ENCODE measurements around the gene ATP13A4. TPM values are rescaled to one million over a fixed set of nuclear protein-coding genes. Genes with fewer than 3 reads are reported as not detected.

The ATP13A4 gene
- total and polyA plus RNA-seq, 2 of the 4 experiments (the other 2 are of a cell fraction) = under 0.01 TPM; not detected in 1

DNA sequence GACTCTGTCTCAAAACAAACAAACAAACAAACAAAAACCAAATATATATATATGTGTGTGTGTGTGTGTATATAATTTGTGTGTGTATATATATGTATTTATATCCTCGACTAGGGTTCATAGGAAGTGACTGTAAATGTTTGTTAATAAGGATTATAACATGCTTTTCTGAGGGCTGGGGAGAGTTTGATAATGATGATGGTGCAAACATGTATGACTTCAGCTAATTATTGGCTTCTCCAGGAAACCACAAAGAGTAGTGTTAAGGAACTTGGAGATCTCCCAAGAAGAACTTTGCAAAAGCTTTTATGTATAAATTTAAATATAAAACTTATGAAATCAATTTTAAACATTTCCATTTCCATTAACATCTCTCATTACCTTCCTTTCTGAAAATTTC is 34.4 kb upstream of the ATP13A4 start:
- no peak overlapping the region for H4K91ac ChIP-seq (ENCODE audit: insufficient read depth, low read depth, low read length)
- H3K56ac ChIP-seq (ENCODE audit: extremely low read depth, insufficient read depth, low read length) = no peak overlapping the region
- no peak overlapping the region for H3K4me2 ChIP-seq (ENCODE audit: low read depth, low read length)
- H2BK120ac ChIP-seq (ENCODE audit: low read depth, low read length) = no peak overlapping the region
- H3K4me3 ChIP-seq (ENCODE audit: insufficient read depth, low read depth, low read length) = no peak overlapping the region
- no peak for TF ChIP-seq MXI1 (IDR thresholded peaks at IDR 0.05; ENCODE audit: borderline replicate concordance, low read depth, low read length)
- TF ChIP-seq, protein P1, sequence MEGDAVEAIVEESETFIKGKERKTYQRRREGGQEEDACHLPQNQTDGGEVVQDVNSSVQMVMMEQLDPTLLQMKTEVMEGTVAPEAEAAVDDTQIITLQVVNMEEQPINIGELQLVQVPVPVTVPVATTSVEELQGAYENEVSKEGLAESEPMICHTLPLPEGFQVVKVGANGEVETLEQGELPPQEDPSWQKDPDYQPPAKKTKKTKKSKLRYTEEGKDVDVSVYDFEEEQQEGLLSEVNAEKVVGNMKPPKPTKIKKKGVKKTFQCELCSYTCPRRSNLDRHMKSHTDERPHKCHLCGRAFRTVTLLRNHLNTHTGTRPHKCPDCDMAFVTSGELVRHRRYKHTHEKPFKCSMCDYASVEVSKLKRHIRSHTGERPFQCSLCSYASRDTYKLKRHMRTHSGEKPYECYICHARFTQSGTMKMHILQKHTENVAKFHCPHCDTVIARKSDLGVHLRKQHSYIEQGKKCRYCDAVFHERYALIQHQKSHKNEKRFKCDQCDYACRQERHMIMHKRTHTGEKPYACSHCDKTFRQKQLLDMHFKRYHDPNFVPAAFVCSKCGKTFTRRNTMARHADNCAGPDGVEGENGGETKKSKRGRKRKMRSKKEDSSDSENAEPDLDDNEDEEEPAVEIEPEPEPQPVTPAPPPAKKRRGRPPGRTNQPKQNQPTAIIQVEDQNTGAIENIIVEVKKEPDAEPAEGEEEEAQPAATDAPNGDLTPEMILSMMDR (conservative IDR thresholded peaks at IDR 0.05; ENCODE audit: low read depth, low read length) = no peak
- TF ChIP-seq, protein P2, sequence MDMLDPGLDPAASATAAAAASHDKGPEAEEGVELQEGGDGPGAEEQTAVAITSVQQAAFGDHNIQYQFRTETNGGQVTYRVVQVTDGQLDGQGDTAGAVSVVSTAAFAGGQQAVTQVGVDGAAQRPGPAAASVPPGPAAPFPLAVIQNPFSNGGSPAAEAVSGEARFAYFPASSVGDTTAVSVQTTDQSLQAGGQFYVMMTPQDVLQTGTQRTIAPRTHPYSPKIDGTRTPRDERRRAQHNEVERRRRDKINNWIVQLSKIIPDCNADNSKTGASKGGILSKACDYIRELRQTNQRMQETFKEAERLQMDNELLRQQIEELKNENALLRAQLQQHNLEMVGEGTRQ (IDR thresholded peaks at IDR 0.05; ENCODE audit: low read depth, low read length) = no peak
- TF ChIP-seq MAZ (IDR thresholded peaks at IDR 0.05; ENCODE audit: borderline replicate concordance, low read depth, low read length) = no peak
- no peak for TF ChIP-seq RFX5 (IDR thresholded peaks at IDR 0.05; ENCODE audit: low read depth, low read length)
- no peak for TF ChIP-seq RCOR1 (IDR thresholded peaks at IDR 0.05; ENCODE audit: insufficient replicate concordance, low read length)
- no peak for TF ChIP-seq CEBPB (IDR thresholded peaks at IDR 0.05; ENCODE audit: low read depth, low read length)
- no peak for TF ChIP-seq SMC3 (IDR thresholded peaks at IDR 0.05; ENCODE audit: low read depth, low read length)
- no peak for TF ChIP-seq MAFK (IDR thresholded peaks at IDR 0.05; ENCODE audit: low read depth, low read length)
- DNase-seq (no peak), ATAC-seq (ENCODE audit: low read depth) (no peak)
- peaks cover 4 to 6% of the 10 kb centered on the region in 2 experiments; a peak in 3 of 4 replicates for H3K79me1 ChIP-seq (ENCODE audit: low read depth in 1 of 2, low read length in 2 of 2)
- H3K27ac ChIP-seq (ENCODE audit: insufficient read depth, low read length) = no peak overlapping the region
- H3K4ac ChIP-seq (ENCODE audit: low read depth, low read length) = no peak overlapping the region
- no peak overlapping the region for H4K8ac ChIP-seq (ENCODE audit: low read depth in 2 of 2, low read length in 2 of 2)
- H2AK9ac ChIP-seq (replicated peaks; ENCODE audit: low read depth, low read length, poor library complexity) = no peak overlapping the region
- ChIA-PET POLR2A (ENCODE audit: unreplicated experiment) (no interaction called here), CTCF (no interaction called here)
- BruUV-seq (replicated peaks) = no TSS peak
- no peaks in the 10 kb centered on the region for H4K20me1 ChIP-seq (ENCODE audit: insufficient read depth, low read length)
- H2BK5ac ChIP-seq (ENCODE audit: low read depth, low read length, poor library complexity, severe bottlenecking) = no peak overlapping the region
- dilution Hi-C loops (cut with HindIII; ENCODE audit: low sequenced_read_pairs, unreplicated experiment) (no loop called here), intact Hi-C loops (cut with micrococcal nuclease) (no loop called here), in situ Hi-C loops (cut with MboI; ENCODE audit: low sequenced_read_pairs) (no loop called here)
- no peaks in the 10 kb centered on the region for H3K27me3 ChIP-seq (ENCODE audit: control insufficient read depth, insufficient read depth, low read length)
- H2BK15ac ChIP-seq (ENCODE audit: low read depth, low read length) = no peak overlapping the region
- no CpG with 5 or more reads among the region's 1 CpG for WGBS, 2 experiments (ENCODE audit: extremely low coverage in 2 of 2, insufficient read length in 1 of 2)
- H3K36me3 ChIP-seq (ENCODE audit: control insufficient read depth, insufficient read depth, low read length) = no peaks in the 10 kb centered on the region
- no peak overlapping the region for H3K18ac ChIP-seq (ENCODE audit: low read depth, low read length)
- no peak overlapping the region for H4K5ac ChIP-seq (ENCODE audit: low read depth, low read length)
- H3K9me1 ChIP-seq (ENCODE audit: insufficient read depth, low read length) = 0 out of 2 replicates have a peak, but pooled peaks cover 3% of the 10 kb centered on the region
- H2AFZ ChIP-seq (replicated peaks; ENCODE audit: low read length, poor library complexity) = no peak overlapping the region
- H3K9me3 ChIP-seq (ENCODE audit: control insufficient read depth, insufficient read depth, low read length) = no peaks in the 10 kb centered on the region
- no peak overlapping the region for H2AK5ac ChIP-seq (ENCODE audit: low read depth, low read length)
- no peak overlapping the region for H3K14ac ChIP-seq (replicated peaks; ENCODE audit: low read depth, low read length)
- no peak overlapping the region for H2BK20ac ChIP-seq (ENCODE audit: low read depth, low read length)
- no peak overlapping the region for H3K23ac ChIP-seq (ENCODE audit: low read depth, low read length)
- no peaks in the 10 kb centered on the region for H3K4me1 ChIP-seq (ENCODE audit: control insufficient read depth, insufficient read depth, low read length)
- H3K9ac ChIP-seq (ENCODE audit: low read depth, low read length) = no peak overlapping the region

All from IMR-90 (cell line).